MM.1S (cell line): ENCODE measurements around the gene SDSL.

Experiments used
- DNase-seq: peaks from one replicate; pipeline ENCODE4 v3.0.0-alpha.2; 2015
- H2AFZ ChIP-seq: fragments of 300-600 bp; sonication (generic); 2 replicates; pipeline ENCODE4 v1.6.0; 2016; ENCODE audit warnings: antibody characterized with exemption, low read length
- H3F3A ChIP-seq: fragments of 300-600 bp; sonication (generic); 2 replicates; pipeline ENCODE4 v1.6.1; 2016; ENCODE audit warnings: mild to moderate bottlenecking, antibody characterized with exemption, low read length, moderate library complexity, mixed read lengths; ENCODE audit not compliant: insufficient read depth
- H3K27ac ChIP-seq: fragments of 300-600 bp; sonication (generic); 2 replicates; pipeline ENCODE4 v1.5.1; 2016; ENCODE audit warnings: mild to moderate bottlenecking, low read length
- H3K27me3 ChIP-seq: fragments of 300-600 bp; sonication (generic); replicated peaks from 2 replicates; pipeline ENCODE4 v1.6.0; 2016; ENCODE audit warnings: low read length; ENCODE audit not compliant: insufficient read depth
- H3K36me3 ChIP-seq: fragments of 300-600 bp; sonication (generic); replicated peaks from 2 replicates; pipeline ENCODE4 v1.6.1; 2016; ENCODE audit warnings: mild to moderate bottlenecking, low read length, mixed read lengths; ENCODE audit not compliant: insufficient read depth
- H3K4me1 ChIP-seq: fragments of 300-600 bp; sonication (generic); 2 replicates; pipeline ENCODE4 v1.6.1; 2016; ENCODE audit warnings: low read length, mixed read lengths
- H3K4me2 ChIP-seq: fragments of 300-600 bp; sonication (generic); 2 replicates; pipeline ENCODE4 v1.6.0; 2016; ENCODE audit warnings: low read depth, low read length
- H3K4me3 ChIP-seq: fragments of 300-600 bp; sonication (generic); 2 replicates; pipeline ENCODE4 v1.5.1; 2016; ENCODE audit warnings: low read length, mixed read lengths
- H3K79me2 ChIP-seq: fragments of 300-600 bp; sonication (generic); 2 replicates; pipeline ENCODE4 v1.6.1; 2016; ENCODE audit warnings: mixed run types, low read length, mixed read lengths
- H3K9ac ChIP-seq: fragments of 300-600 bp; sonication (generic); 2 replicates; pipeline ENCODE4 v1.6.1; 2016; ENCODE audit warnings: low read length, mixed read lengths
- H3K9me2 ChIP-seq: fragments of 300-600 bp; sonication (generic); replicated peaks from 2 replicates; pipeline ENCODE4 v1.6.1; 2016; ENCODE audit warnings: mild to moderate bottlenecking, low read length, mixed read lengths; ENCODE audit not compliant: insufficient read depth
- H3K9me3 ChIP-seq: fragments of 300-600 bp; sonication (generic); replicated peaks from 2 replicates; pipeline ENCODE4 v1.6.1; 2016; ENCODE audit warnings: mild to moderate bottlenecking, low read length, mixed read lengths; ENCODE audit not compliant: insufficient read depth
- H4K20me1 ChIP-seq: fragments of 300-600 bp; sonication (generic); 2 replicates; pipeline ENCODE4 v1.6.1; 2016; ENCODE audit warnings: mild to moderate bottlenecking, low read length, moderate library complexity, mixed read lengths; ENCODE audit not compliant: insufficient read depth
- CTCF ChIP-seq: fragments of 300-600 bp; sonication (generic); IDR thresholded peaks from 2 replicates; pipeline ENCODE4 v1.5.1; 2016; ENCODE audit warnings: antibody characterized with exemption, low read length, mixed read lengths
- EZH2 ChIP-seq: fragments of 300-600 bp; sonication (generic); optimal IDR thresholded peaks from 2 replicates; pipeline ENCODE3; 2017; ENCODE audit warnings: low read depth, mild to moderate bottlenecking, antibody characterized with exemption, low read length, mixed read lengths
- EZH2phosphoT487 ChIP-seq: fragments of 300-600 bp; sonication (generic); IDR thresholded peaks from 2 replicates; pipeline ENCODE4 v1.6.1; 2018; ENCODE audit warnings: antibody characterized with exemption, low read length

SDSL gene

GRCh38 chr12:113479590-113480335, 57.6 kb downstream of the SDSL start:
- H3K9me3 ChIP-seq, result no peaks in the 10 kb centered on the region
- DNase-seq, result no peak

GRCh38 chr12:113480336-113480971, 58.3 kb downstream of the SDSL start:
- H3K4me2 ChIP-seq, result no peak overlapping the region
- no peaks in the 10 kb centered on the region for H4K20me1 ChIP-seq
- no peak for DNase-seq
- H3K79me2 ChIP-seq, result no peaks in the 10 kb centered on the region
- no peaks in the 10 kb centered on the region for H3F3A ChIP-seq
- H2AFZ ChIP-seq, result no peak overlapping the region
- TF ChIP-seq EZH2, result no peak
- TF ChIP-seq CTCF, result no peak
- TF ChIP-seq EZH2phosphoT487, result no peak
- no peak overlapping the region for H3K9ac ChIP-seq
- no peak overlapping the region for H3K27ac ChIP-seq
- no peaks in the 10 kb centered on the region for H3K9me2 ChIP-seq
- no peaks in the 10 kb centered on the region for H3K4me1 ChIP-seq
- no peaks in the 10 kb centered on the region for H3K9me3 ChIP-seq
- peaks cover 5% of the 10 kb centered on the region for H3K27me3 ChIP-seq
- H3K36me3 ChIP-seq, result no peaks in the 10 kb centered on the region
- H3K4me3 ChIP-seq, result no peak overlapping the region

More at GRCh38 chr12:113479590-113480335, 57.6 kb downstream of the SDSL start:
- Histone ChIP-seq H3K4me2 (no peak overlapping the region), H3K9me2 (no peaks in the 10 kb centered on the region), H3F3A (no peaks in the 10 kb centered on the region), H2AFZ (no peak overlapping the region), H3K4me3 (no peak overlapping the region), H3K79me2 (no peaks in the 10 kb centered on the region), H3K27me3 (peaks cover 9% of the 10 kb centered on the region), H4K20me1 (no peaks in the 10 kb centered on the region), H3K27ac (no peak overlapping the region), H3K9ac (no peak overlapping the region), H3K36me3 (no peaks in the 10 kb centered on the region), H3K4me1 (no peaks in the 10 kb centered on the region)
- TF ChIP-seq CTCF, result no peak
- TF ChIP-seq EZH2, result no peak
- TF ChIP-seq EZH2phosphoT487, result no peak

DNA sequence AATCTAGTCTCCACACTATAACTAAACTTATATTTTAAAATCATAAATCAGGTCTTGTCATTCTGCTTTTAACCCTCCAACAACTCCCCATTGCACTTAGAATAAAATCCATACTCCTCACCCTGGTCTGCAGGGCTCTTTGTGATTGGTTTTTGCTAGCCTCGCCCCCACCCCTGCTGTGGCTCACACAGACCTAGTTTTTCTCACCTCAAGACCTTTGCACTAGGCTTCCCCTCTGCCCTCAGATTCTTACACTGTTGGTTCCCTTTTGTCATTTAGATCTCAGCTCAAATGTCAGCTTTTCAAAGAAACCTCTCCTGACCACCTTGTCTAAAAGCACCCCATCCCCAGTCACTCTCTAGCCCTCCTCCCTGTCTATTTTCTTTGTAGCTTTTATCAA, 60.2 kb downstream of the SDSL start:
- H3F3A ChIP-seq, result no peaks in the 10 kb centered on the region
- H2AFZ ChIP-seq, result no peak overlapping the region
- no peak overlapping the region for H3K4me2 ChIP-seq
- no peak overlapping the region for H3K9ac ChIP-seq
- H3K27ac ChIP-seq, result no peak overlapping the region
- H3K27me3 ChIP-seq, result peaks cover 2% of the 10 kb centered on the region
- no peaks in the 10 kb centered on the region for H3K79me2 ChIP-seq
- no peak overlapping the region for H3K4me3 ChIP-seq
- H3K36me3 ChIP-seq, result no peaks in the 10 kb centered on the region
- no peak for DNase-seq
- H3K9me2 ChIP-seq, result no peaks in the 10 kb centered on the region
- TF ChIP-seq CTCF (no peak), EZH2 (no peak), EZH2phosphoT487 (no peak)
- no peaks in the 10 kb centered on the region for H3K4me1 ChIP-seq
- no peaks in the 10 kb centered on the region for H3K9me3 ChIP-seq
- H4K20me1 ChIP-seq, result no peaks in the 10 kb centered on the region
